ENCODE results near the gene BFSP1. TPM values are rescaled to one million over a fixed set of nuclear protein-coding genes. Genes with fewer than 3 reads are reported as not detected.

BFSP1 gene
- total and polyA plus RNA-seq, 2 of the 8 experiments (the other 6 are each of a cell fraction or from before 2014, with no cell fraction given), result 1.5 to 2.5 TPM

GRCh38 chr20:17519606-17520285, 11.4 kb downstream of the BFSP1 start (continued):
- TF ChIP-seq ATF2 (IDR thresholded peaks at IDR 0.05; ENCODE audit: low read length), result no peak
- no peak for TF ChIP-seq EGR1 (IDR thresholded peaks at IDR 0.05; ENCODE audit: borderline replicate concordance, low read depth, low read length)
